ENCODE measurements around the gene TMEM94. TPM values are rescaled to one million over a fixed set of nuclear protein-coding genes. Genes with fewer than 3 reads are reported as not detected.
"Not testable (repeated sequence)": the region's sequence is repeated elsewhere in the genome, so short reads cannot be mapped to it uniquely, and the experiment has no call there.

TMEM94 gene
- total and polyA plus RNA-seq, 2 experiments from 2014 or later, result 43.5 to 53.5 TPM

DNA sequence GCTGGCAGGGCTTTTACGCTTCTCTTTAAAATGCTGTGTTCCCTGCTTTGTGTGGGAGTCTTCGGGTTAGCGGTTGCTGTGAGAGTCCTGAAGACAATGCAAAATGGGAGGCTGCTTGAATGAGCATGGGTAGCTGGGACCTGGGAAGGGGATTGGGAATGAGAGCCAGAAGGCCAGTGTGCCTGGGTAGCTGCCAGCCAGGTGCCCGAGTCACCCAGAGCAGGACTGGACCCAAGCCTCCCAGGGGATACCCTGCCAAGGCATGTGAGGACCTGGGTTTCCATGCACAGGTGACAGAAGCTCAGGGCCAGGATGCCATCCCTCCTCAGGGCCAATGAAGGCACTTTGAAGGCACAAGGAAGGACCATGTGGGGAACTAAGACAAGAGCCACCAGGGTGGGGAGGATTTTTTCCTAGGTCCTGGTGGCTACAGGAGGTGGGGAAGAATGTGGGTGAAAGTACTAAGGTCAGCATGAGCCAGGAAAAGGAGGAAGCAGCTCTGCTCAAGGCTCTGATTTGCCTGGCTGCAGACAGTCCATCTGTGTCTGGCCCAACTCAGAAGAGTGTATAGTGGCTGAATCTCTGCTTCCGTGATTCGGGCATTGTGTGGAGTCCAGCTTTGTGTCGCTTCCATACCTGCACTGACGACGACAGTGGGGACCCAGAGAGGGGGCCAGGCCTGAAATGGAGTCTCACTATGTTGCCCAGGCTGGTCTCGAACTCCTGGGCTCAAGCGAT lies 20.5 kb downstream of the TMEM94 start:
- H3K27ac ChIP-seq, result no peak overlapping the region
- no peaks in the 10 kb centered on the region for H3K9me2 ChIP-seq (replicated peaks; ENCODE audit: insufficient read depth)
- no peaks in the 10 kb centered on the region for H3K36me3 ChIP-seq (replicated peaks; ENCODE audit: insufficient read depth, low read depth)
- H2AFZ ChIP-seq, result no peak overlapping the region
- no peaks in the 10 kb centered on the region for H3K27me3 ChIP-seq
- peaks cover 23% of the 10 kb centered on the region for H3K4me1 ChIP-seq (ENCODE audit: insufficient read depth)
- 89% methylated on average over 11 of the region's 11 CpGs for WGBS (ENCODE audit: low lambda C conversion rate, missing lambda C conversion rate)
- no peak for TF ChIP-seq EZH2phosphoT487 (IDR thresholded peaks at IDR 0.05; ENCODE audit: low read depth, severe bottlenecking, unreplicated experiment)
- TF ChIP-seq EZH2 (IDR thresholded peaks at IDR 0.05; ENCODE audit: borderline replicate concordance), result no peak
- TF ChIP-seq CTCF (IDR thresholded peaks at IDR 0.05; ENCODE audit: poor library complexity), result no peak
- no peak overlapping the region for H3K4me2 ChIP-seq
- no peak for DNase-seq (ENCODE audit: low spot score)
- H3K79me2 ChIP-seq, result peaks cover 14% of the 10 kb centered on the region
- peaks cover 7% of the 10 kb centered on the region for H4K20me1 ChIP-seq (ENCODE audit: insufficient read depth, poor library complexity, severe bottlenecking)
- no peaks in the 10 kb centered on the region for H3K9me3 ChIP-seq (ENCODE audit: low read depth)
- H3K4me3 ChIP-seq, result no peak overlapping the region

GRCh38 chr17:75477490-75477862 lies 21.0 kb downstream of the TMEM94 start:
- not testable (repeated sequence) for H3K36me3 ChIP-seq (replicated peaks; ENCODE audit: insufficient read depth, low read depth); H2AFZ ChIP-seq; DNase-seq (ENCODE audit: low spot score); H3K27me3 ChIP-seq; H3K4me2 ChIP-seq; H3K27ac ChIP-seq; H3K9me3 ChIP-seq (ENCODE audit: low read depth); H3K4me3 ChIP-seq; H4K20me1 ChIP-seq (ENCODE audit: insufficient read depth, poor library complexity, severe bottlenecking); H3K9me2 ChIP-seq (replicated peaks; ENCODE audit: insufficient read depth)
- 94% methylated on average over 11 of the region's 11 CpGs for WGBS (ENCODE audit: low lambda C conversion rate, missing lambda C conversion rate)
- peaks cover 19% of the 10 kb centered on the region for H3K79me2 ChIP-seq
- peaks cover 28% of the 10 kb centered on the region for H3K4me1 ChIP-seq (ENCODE audit: insufficient read depth)

GRCh38 chr17:75478508-75478907 lies 22.1 kb downstream of the TMEM94 start:
- Histone ChIP-seq H3K27ac (no peak overlapping the region), H4K20me1 (ENCODE audit: insufficient read depth, poor library complexity, severe bottlenecking) (peaks cover 8% of the 10 kb centered on the region), H2AFZ (no peak overlapping the region), H3K79me2 (peaks cover 27% of the 10 kb centered on the region), H3K4me1 (ENCODE audit: insufficient read depth) (peaks cover 28% of the 10 kb centered on the region), H3K27me3 (no peaks in the 10 kb centered on the region), H3K4me3 (no peak overlapping the region), H3K9me3 (ENCODE audit: low read depth) (no peaks in the 10 kb centered on the region), H3K36me3 (replicated peaks; ENCODE audit: insufficient read depth, low read depth) (no peaks in the 10 kb centered on the region), H3K4me2 (no peak overlapping the region), H3K9me2 (replicated peaks; ENCODE audit: insufficient read depth) (no peaks in the 10 kb centered on the region)
- WGBS (ENCODE audit: low lambda C conversion rate, missing lambda C conversion rate), result 65% methylated on average over 7 of the region's 7 CpGs
- no peak for DNase-seq (ENCODE audit: low spot score)
- TF ChIP-seq EZH2phosphoT487 (IDR thresholded peaks at IDR 0.05; ENCODE audit: low read depth, severe bottlenecking, unreplicated experiment) (no peak), EZH2 (IDR thresholded peaks at IDR 0.05; ENCODE audit: borderline replicate concordance) (no peak), CTCF (IDR thresholded peaks at IDR 0.05; ENCODE audit: poor library complexity) (no peak)

DNA sequence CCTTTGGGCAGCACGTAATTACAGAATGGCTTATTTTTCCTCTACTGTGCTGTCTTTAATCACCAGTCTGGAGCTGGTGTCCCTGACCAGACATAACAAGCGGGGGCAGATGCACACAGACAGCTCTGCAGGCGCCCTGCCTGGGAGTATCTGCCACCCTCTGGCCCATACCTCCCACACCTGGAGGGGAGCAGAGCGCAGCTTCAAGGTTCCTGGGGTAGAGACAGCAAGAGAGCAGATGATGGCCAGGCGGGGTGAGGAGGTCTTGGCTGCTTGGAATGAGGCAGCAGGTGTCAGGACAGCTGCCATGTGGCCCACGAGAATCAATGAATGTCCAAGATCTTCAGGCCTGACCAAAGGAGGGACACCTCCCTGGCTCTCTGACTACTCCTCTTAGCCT lies 23.8 kb downstream of the TMEM94 start:
- no peak overlapping the region for H3K4me3 ChIP-seq
- H3K79me2 ChIP-seq, result peaks cover 38% of the 10 kb centered on the region
- H3K36me3 ChIP-seq (replicated peaks; ENCODE audit: insufficient read depth, low read depth), result no peaks in the 10 kb centered on the region
- WGBS (ENCODE audit: low lambda C conversion rate, missing lambda C conversion rate), result 90% methylated on average over 6 of the region's 6 CpGs
- no peaks in the 10 kb centered on the region for H3K27me3 ChIP-seq
- peaks cover 17% of the 10 kb centered on the region for H4K20me1 ChIP-seq (ENCODE audit: insufficient read depth, poor library complexity, severe bottlenecking)
- no peak overlapping the region for H3K27ac ChIP-seq
- no peak for DNase-seq (ENCODE audit: low spot score)
- H3K4me1 ChIP-seq (ENCODE audit: insufficient read depth), result peaks cover 28% of the 10 kb centered on the region
- no peak overlapping the region for H3K4me2 ChIP-seq
- H2AFZ ChIP-seq, result no peak overlapping the region
- no peaks in the 10 kb centered on the region for H3K9me3 ChIP-seq (ENCODE audit: low read depth)
- TF ChIP-seq EZH2 (IDR thresholded peaks at IDR 0.05; ENCODE audit: borderline replicate concordance), result no peak
- TF ChIP-seq CTCF (IDR thresholded peaks at IDR 0.05; ENCODE audit: poor library complexity), result no peak
- TF ChIP-seq EZH2phosphoT487 (IDR thresholded peaks at IDR 0.05; ENCODE audit: low read depth, severe bottlenecking, unreplicated experiment), result no peak
- H3K9me2 ChIP-seq (replicated peaks; ENCODE audit: insufficient read depth), result no peaks in the 10 kb centered on the region

All from hepatocyte (in vitro differentiated cells).